ENCODE measurements around the gene MYO3B. TPM values are rescaled to one million over a fixed set of nuclear protein-coding genes. Genes with fewer than 3 reads are reported as not detected.

Gene MYO3B
- total RNA-seq, 1 experiment from 2014 or later: 0.50 TPM

DNA sequence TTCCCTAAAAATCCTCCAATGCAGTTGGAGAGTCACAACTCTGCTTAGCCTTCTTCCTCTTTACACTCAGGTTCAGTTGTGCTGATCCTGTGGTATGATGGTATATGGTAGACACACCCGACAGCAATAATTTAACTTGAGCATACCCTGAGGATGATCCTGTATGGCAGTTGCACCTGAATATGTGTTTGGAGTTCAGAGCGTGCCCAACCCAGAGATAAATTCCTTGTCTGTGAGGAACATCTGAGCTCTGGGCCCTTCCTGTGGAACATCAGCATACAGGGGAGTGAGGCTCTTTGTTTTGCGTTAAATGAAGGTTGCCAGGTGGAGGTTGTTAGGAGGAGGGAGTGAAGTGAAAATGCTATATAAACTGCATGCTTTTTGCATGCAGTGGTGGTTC lies 187.7 kb downstream of the MYO3B start:
- no peak for DNase-seq (ENCODE audit: low spot score)
- Mint-ChIP-seq H3K4me1 (peaks cover 78% of the 10 kb centered on the region), H3K4me3 (no peak overlapping the region), H3K27ac (no peak overlapping the region), H3K27me3 (ENCODE audit: low read depth) (peaks cover 5% of the 10 kb centered on the region), H3K9me3 (peaks cover 4% of the 10 kb centered on the region; the same call in 1 of the 2 replicates), H3K36me3 (no peaks in the 10 kb centered on the region)
- ChIA-PET POLR2A (interaction anchor here (0.6 kb wide), 1 partner anchor 66 kb away, joined by 4 read pairs; no protein-coding TSS in a partner anchor), CTCF (interaction anchor here (1.2 to 1.7 kb wide), 2 partner anchors 43 to 479 kb away, joined by 3 read pairs; no protein-coding TSS in a partner anchor)
- TF ChIP-seq GRHL2 (CRISPR knock-in tag; IDR thresholded peaks at IDR 0.05; ENCODE audit: insufficient replicate concordance, severe bottlenecking) (no peak), CDX4 (CRISPR knock-in tag; IDR thresholded peaks at IDR 0.05; ENCODE audit: borderline replicate concordance) (no peak), ZNF512 (CRISPR knock-in tag; IDR thresholded peaks at IDR 0.05; ENCODE audit: borderline replicate concordance) (no peak), NR1H2 (CRISPR knock-in tag; IDR thresholded peaks at IDR 0.05) (no peak), RORB (CRISPR knock-in tag; IDR thresholded peaks at IDR 0.05) (no peak), E2F5 (CRISPR knock-in tag; IDR thresholded peaks at IDR 0.05) (no peak), ZNF232 (CRISPR knock-in tag; IDR thresholded peaks at IDR 0.05) (no peak), CBFB (CRISPR knock-in tag; IDR thresholded peaks at IDR 0.05; ENCODE audit: low read depth) (no peak), ZMAT4 (CRISPR knock-in tag; IDR thresholded peaks at IDR 0.05) (no peak), KAT7 (CRISPR knock-in tag; IDR thresholded peaks at IDR 0.05; ENCODE audit: borderline replicate concordance) (no peak), ZNF138 (CRISPR knock-in tag; conservative IDR thresholded peaks at IDR 0.05) (no peak), PRRX2 (CRISPR knock-in tag; IDR thresholded peaks at IDR 0.05) (no peak), ZBTB21 (CRISPR knock-in tag; IDR thresholded peaks at IDR 0.05; ENCODE audit: borderline replicate concordance) (no peak), ZNF121 (CRISPR knock-in tag; IDR thresholded peaks at IDR 0.05) (no peak), TP53 (CRISPR knock-in tag; IDR thresholded peaks at IDR 0.05) (no peak)
- TF ChIP-seq, protein P1, sequence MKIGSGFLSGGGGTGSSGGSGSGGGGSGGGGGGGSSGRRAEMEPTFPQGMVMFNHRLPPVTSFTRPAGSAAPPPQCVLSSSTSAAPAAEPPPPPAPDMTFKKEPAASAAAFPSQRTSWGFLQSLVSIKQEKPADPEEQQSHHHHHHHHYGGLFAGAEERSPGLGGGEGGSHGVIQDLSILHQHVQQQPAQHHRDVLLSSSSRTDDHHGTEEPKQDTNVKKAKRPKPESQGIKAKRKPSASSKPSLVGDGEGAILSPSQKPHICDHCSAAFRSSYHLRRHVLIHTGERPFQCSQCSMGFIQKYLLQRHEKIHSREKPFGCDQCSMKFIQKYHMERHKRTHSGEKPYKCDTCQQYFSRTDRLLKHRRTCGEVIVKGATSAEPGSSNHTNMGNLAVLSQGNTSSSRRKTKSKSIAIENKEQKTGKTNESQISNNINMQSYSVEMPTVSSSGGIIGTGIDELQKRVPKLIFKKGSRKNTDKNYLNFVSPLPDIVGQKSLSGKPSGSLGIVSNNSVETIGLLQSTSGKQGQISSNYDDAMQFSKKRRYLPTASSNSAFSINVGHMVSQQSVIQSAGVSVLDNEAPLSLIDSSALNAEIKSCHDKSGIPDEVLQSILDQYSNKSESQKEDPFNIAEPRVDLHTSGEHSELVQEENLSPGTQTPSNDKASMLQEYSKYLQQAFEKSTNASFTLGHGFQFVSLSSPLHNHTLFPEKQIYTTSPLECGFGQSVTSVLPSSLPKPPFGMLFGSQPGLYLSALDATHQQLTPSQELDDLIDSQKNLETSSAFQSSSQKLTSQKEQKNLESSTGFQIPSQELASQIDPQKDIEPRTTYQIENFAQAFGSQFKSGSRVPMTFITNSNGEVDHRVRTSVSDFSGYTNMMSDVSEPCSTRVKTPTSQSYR (CRISPR knock-in tag; IDR thresholded peaks at IDR 0.05): no peak
- TF ChIP-seq, protein P2, sequence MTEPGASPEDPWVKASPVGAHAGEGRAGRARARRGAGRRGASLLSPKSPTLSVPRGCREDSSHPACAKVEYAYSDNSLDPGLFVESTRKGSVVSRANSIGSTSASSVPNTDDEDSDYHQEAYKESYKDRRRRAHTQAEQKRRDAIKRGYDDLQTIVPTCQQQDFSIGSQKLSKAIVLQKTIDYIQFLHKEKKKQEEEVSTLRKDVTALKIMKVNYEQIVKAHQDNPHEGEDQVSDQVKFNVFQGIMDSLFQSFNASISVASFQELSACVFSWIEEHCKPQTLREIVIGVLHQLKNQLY (CRISPR knock-in tag; IDR thresholded peaks at IDR 0.05): no peak
- no peak for ATAC-seq

DNA sequence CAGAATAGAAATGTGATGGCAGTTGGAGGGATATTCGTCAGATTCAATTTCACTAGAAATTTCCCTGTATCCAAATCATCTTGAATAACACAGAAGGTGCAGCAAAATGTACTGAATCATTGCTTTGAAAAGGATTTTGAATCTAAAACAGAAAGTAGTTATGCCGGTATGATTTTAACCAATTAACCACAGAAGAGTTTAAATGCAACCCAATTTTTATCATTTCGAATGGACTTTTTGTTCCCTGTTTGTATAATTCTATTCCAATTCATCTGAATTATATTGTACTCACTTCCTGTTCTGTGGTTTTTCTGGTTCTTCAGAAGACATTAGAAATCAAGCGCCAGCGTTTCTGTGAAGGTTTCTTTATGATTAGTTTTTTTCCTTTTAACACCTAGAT lies 190.4 kb downstream of the MYO3B start:
- ChIA-PET POLR2A (no interaction called here), CTCF (interaction anchor here (2.7 to 3.5 kb wide), 3 partner anchors 445 to 505 kb away, joined by 10 to 41 read pairs (median 37); partner anchors contain the start of gene GAD1)
- no peak for ATAC-seq
- H3K4me3 Mint-ChIP-seq: no peak overlapping the region
- peak overlapping the region; percentile 59; the same call in 1 of the 2 replicates for H3K27ac Mint-ChIP-seq
- H3K4me1 Mint-ChIP-seq: peaks cover 68% of the 10 kb centered on the region
- peaks cover 4% of the 10 kb centered on the region; the same call in 1 of the 2 replicates for H3K9me3 Mint-ChIP-seq
- peaks cover 7% of the 10 kb centered on the region for H3K27me3 Mint-ChIP-seq (ENCODE audit: low read depth)
- no peak for DNase-seq (ENCODE audit: low spot score)
- H3K36me3 Mint-ChIP-seq: no peaks in the 10 kb centered on the region
- TF ChIP-seq CREM (CRISPR knock-in tag; IDR thresholded peaks at IDR 0.05) (no peak), NR1H2 (CRISPR knock-in tag; IDR thresholded peaks at IDR 0.05) (no peak), CREB1 (CRISPR knock-in tag; IDR thresholded peaks at IDR 0.05) (no peak)

Data from WTC11 (cell line).